ENCODE data around the gene NKTR. TPM values are rescaled to one million over a fixed set of nuclear protein-coding genes. Genes with fewer than 3 reads are reported as not detected.
A peak's percentile ranks its signal among the peaks of the same experiment; 100 is the strongest.

The NKTR gene
- total and polyA plus RNA-seq, 2 experiments from 2014 or later = 26.0 to 32.6 TPM

- Histone ChIP-seq H3K27me3 (replicated peaks; ENCODE audit: insufficient read depth) (no peaks in the 10 kb centered on the region), H3K27ac (peak within 1 kb of the TSS; percentile 68), H3K9me3 (ENCODE audit: low read depth) (no peaks in the 10 kb centered on the region), H3K4me1 (ENCODE audit: insufficient read depth) (peaks cover 9% of the 10 kb centered on the region), H2AFZ (peak within 1 kb of the TSS; percentile 78), H3K79me2 (ENCODE audit: insufficient read depth) (peaks cover 47% of the 10 kb centered on the region), H3F3A (ENCODE audit: insufficient read depth) (0 out of 2 replicates have a peak, but pooled peaks cover 6% of the 10 kb centered on the region), H3K4me2 (ENCODE audit: unreplicated experiment) (peak within 1 kb of the TSS; percentile 83), H3K36me3 (ENCODE audit: low read depth) (no peaks in the 10 kb centered on the region; the same call in 1 of the 2 replicates), H3K4me3 (peak within 1 kb of the TSS; percentile 77), H3K9me2 (ENCODE audit: insufficient read depth) (no peaks in the 10 kb centered on the region), H4K20me1 (ENCODE audit: insufficient read depth) (no peaks in the 10 kb centered on the region), H3K9ac (peak within 1 kb of the TSS; percentile 91)
- 1 to 2% methylated on average over 49 to 66 of the region's 77 CpGs for WGBS, 2 experiments (ENCODE audit: low coverage in 1 of 2, low lambda C conversion rate in 2 of 2, missing lambda C conversion rate in 2 of 2)
- TF ChIP-seq EZH2 (IDR thresholded peaks at IDR 0.05; ENCODE audit: insufficient read depth, poor library complexity, severe bottlenecking) = no peak
- TF ChIP-seq EZH2phosphoT487 (IDR thresholded peaks at IDR 0.05; ENCODE audit: insufficient read depth, low read depth) = no peak
- peak; percentile 97 for DNase-seq
- in situ Hi-C loops (cut with MboI) = no loop called here
These were observed 18.6 kb upstream of the NKTR start, which contains the start of gene SEC22C for GRCh38 chr3:42581709-42582473. Gene SEC22C (minus strand): TSS chr3:42581967. CDS start chr3:42569046, 12,921 bp downstream.

DNA sequence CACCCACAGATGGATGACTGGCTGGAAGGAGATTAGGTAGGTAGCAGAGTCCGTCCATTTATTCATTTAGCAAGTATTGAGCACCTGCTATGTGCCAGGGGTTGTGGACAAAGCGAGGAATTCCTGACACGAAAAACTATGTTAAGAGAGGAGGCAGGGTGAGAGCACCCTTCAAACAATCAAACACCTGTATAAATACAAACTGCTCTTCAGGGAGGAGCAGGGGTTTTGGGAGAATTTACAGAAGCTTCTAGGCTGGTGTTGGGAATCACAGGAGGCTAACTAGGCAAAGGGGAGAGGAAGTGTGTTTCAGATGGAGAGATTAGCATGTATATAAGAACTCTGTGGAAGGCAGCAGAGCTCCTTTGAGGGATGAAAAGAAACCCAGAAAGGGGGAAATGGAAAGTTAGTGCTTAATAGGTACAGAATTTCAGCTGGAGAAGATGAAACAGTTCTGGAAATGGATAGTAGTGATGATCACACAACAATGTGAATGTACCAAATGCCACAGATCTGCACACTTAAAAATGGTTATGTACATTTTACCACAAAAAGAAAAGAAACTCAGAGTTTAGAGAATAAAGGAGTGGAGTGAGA is 17.9 kb upstream of the NKTR start:
- Histone ChIP-seq H3K4me1 (ENCODE audit: insufficient read depth) (peaks cover 9% of the 10 kb centered on the region), H3K9me2 (ENCODE audit: insufficient read depth) (no peaks in the 10 kb centered on the region), H3K9me3 (ENCODE audit: low read depth) (no peaks in the 10 kb centered on the region), H4K20me1 (ENCODE audit: insufficient read depth) (no peaks in the 10 kb centered on the region), H3K27me3 (replicated peaks; ENCODE audit: insufficient read depth) (no peaks in the 10 kb centered on the region), H3F3A (ENCODE audit: insufficient read depth) (0 out of 2 replicates have a peak, but pooled peaks cover 6% of the 10 kb centered on the region), H3K27ac (peak overlapping the region; percentile 68), H2AFZ (peak overlapping the region; percentile 78), H3K79me2 (ENCODE audit: insufficient read depth) (peaks cover 40% of the 10 kb centered on the region), H3K36me3 (ENCODE audit: low read depth) (no peaks in the 10 kb centered on the region; the same call in 1 of the 2 replicates), H3K4me3 (peak overlapping the region; percentile 77), H3K4me2 (ENCODE audit: unreplicated experiment) (peak overlapping the region; percentile 83), H3K9ac (peak overlapping the region; percentile 91)
- TF ChIP-seq EZH2phosphoT487 (IDR thresholded peaks at IDR 0.05; ENCODE audit: insufficient read depth, low read depth) (no peak), EZH2 (IDR thresholded peaks at IDR 0.05; ENCODE audit: insufficient read depth, poor library complexity, severe bottlenecking) (no peak)
- 0% methylated on average over 3 of the region's 3 CpGs for WGBS, 2 experiments (ENCODE audit: low coverage in 1 of 2, low lambda C conversion rate in 2 of 2, missing lambda C conversion rate in 2 of 2)
- in situ Hi-C loops (cut with MboI) = no loop called here
- no peak for DNase-seq

DNA sequence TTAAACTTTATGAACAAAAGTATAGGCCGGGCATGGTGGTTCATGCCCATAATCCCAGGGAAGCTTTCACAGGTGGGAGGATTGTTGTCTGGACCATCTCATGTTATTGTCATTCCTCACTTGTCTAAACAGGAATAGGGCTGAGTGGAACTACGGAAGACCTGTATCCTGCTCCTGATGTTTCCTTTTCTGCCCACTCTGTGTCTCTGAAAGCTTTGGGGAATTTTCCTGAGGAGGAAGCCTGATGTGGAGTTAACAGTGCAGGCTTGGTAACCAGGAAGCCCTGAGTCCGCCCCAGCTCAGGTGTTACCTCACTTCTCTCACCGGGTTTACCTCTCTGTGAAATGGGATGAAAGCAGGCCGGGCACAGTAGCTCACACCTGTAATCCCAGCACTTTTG is 11.9 kb upstream of the NKTR start:
- no peak overlapping the region for H3K9ac ChIP-seq
- no peaks in the 10 kb centered on the region for H3K27me3 ChIP-seq (replicated peaks; ENCODE audit: insufficient read depth)
- WGBS, 2 experiments (ENCODE audit: low coverage in 1 of 2, low lambda C conversion rate in 2 of 2, missing lambda C conversion rate in 2 of 2) = 91 to 95% methylated on average over 5 of the region's 5 CpGs
- H3K36me3 ChIP-seq (ENCODE audit: low read depth) = 0 out of 2 replicates have a peak, but pooled peaks cover 3% of the 10 kb centered on the region
- H3K9me2 ChIP-seq (ENCODE audit: insufficient read depth) = no peaks in the 10 kb centered on the region
- no peak overlapping the region for H3K4me3 ChIP-seq
- TF ChIP-seq EZH2 (IDR thresholded peaks at IDR 0.05; ENCODE audit: insufficient read depth, poor library complexity, severe bottlenecking) (no peak), EZH2phosphoT487 (IDR thresholded peaks at IDR 0.05; ENCODE audit: insufficient read depth, low read depth) (no peak)
- H3K27ac ChIP-seq = no peak overlapping the region
- H2AFZ ChIP-seq = no peak overlapping the region
- in situ Hi-C loops (cut with MboI) = no loop called here
- H3F3A ChIP-seq (ENCODE audit: insufficient read depth) = no peaks in the 10 kb centered on the region
- no peak overlapping the region for H3K4me2 ChIP-seq (ENCODE audit: unreplicated experiment)
- DNase-seq = no peak
- H3K9me3 ChIP-seq (ENCODE audit: low read depth) = no peaks in the 10 kb centered on the region
- H3K4me1 ChIP-seq (ENCODE audit: insufficient read depth) = peaks cover 8% of the 10 kb centered on the region; the same call in 1 of the 2 replicates
- no peaks in the 10 kb centered on the region for H4K20me1 ChIP-seq (ENCODE audit: insufficient read depth)
- peaks cover 28% of the 10 kb centered on the region for H3K79me2 ChIP-seq (ENCODE audit: insufficient read depth)

DNA sequence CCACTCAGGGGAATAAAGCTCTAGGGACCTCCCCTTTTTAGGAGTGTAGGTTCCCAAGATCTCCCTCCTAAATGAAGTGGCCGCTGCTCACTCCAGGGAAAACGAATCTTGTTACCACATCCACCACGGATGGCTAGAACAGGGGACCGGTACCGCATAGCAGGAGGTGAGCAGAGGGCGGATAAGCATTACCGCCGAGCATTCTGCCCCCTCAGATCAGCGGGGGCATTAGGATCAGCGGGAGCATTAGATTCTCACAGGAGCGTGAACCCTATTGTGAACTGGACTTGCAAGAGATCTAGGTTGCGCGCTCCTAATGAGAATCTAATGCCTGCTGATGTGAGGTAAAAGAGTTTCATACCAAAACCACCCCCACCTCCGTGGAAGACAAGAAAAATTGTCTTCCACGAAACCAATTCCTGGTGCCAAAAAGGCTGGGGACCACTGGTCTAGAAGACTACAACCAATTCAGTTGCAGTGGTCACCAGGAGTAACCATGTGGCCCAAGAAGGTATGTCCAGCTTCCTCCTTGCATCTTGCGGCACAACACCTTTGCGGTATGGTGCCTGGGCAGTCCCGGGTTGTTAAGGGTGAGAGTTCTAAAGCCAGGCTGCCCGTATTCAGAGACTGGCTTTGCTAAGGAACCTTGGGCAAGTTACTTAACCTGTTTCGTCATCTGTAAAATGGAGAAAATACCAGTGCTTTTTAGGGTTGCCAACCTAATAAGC is 10.9 kb upstream of the NKTR start:
- WGBS, 2 experiments (ENCODE audit: low coverage in 1 of 2, low lambda C conversion rate in 2 of 2, missing lambda C conversion rate in 2 of 2) = 94 to 96% methylated on average over 20 of the region's 20 CpGs
- Histone ChIP-seq H3K4me2 (ENCODE audit: unreplicated experiment) (peak overlapping the region; percentile 80), H3K9me2 (ENCODE audit: insufficient read depth) (no peaks in the 10 kb centered on the region), H3K36me3 (ENCODE audit: low read depth) (peaks cover 6% of the 10 kb centered on the region; the same call in 1 of the 2 replicates), H3K27me3 (replicated peaks; ENCODE audit: insufficient read depth) (no peaks in the 10 kb centered on the region), H3K79me2 (ENCODE audit: insufficient read depth) (peaks cover 37% of the 10 kb centered on the region), H3K27ac (peak overlapping the region; percentile 44), H3K9me3 (ENCODE audit: low read depth) (no peaks in the 10 kb centered on the region), H4K20me1 (ENCODE audit: insufficient read depth) (no peaks in the 10 kb centered on the region), H2AFZ (peak overlapping the region; percentile 95), H3K9ac (peak overlapping the region; percentile 85), H3F3A (ENCODE audit: insufficient read depth) (no peaks in the 10 kb centered on the region), H3K4me3 (peak overlapping the region; percentile 75), H3K4me1 (ENCODE audit: insufficient read depth) (peaks cover 8% of the 10 kb centered on the region; the same call in 1 of the 2 replicates)
- in situ Hi-C loops (cut with MboI) = no loop called here
- no peak for DNase-seq
- TF ChIP-seq EZH2 (IDR thresholded peaks at IDR 0.05; ENCODE audit: insufficient read depth, poor library complexity, severe bottlenecking) (no peak), EZH2phosphoT487 (IDR thresholded peaks at IDR 0.05; ENCODE audit: insufficient read depth, low read depth) (no peak)

Measured in GM23248 (cell line).